Effector CD8-positive, alpha-beta T cell (primary cell): ENCODE results near the gene SLC12A7.

ENCODE experiments used
- DNase-seq: peaks from one replicate; lab custom pipeline; 2025; lab: John Stamatoyannopoulos, UW

Gene SLC12A7

GRCh38 chr5:1125030-1125357, 13.1 kb upstream of the SLC12A7 start:
- DNase-seq = no peak

GRCh38 chr5:1124205-1125029, 12.6 kb upstream of the SLC12A7 start:
- no peak for DNase-seq

GRCh38 chr5:1123418-1124147, 11.7 kb upstream of the SLC12A7 start:
- DNase-seq = no peak

GRCh38 chr5:1122511-1123294, 10.8 kb upstream of the SLC12A7 start:
- no peak for DNase-seq

- DNase-seq = no peak
Measured at GRCh38 chr5:1121891-1122290, 10.0 kb upstream of the SLC12A7 start.

- DNase-seq = no peak
Measured at GRCh38 chr5:1121044-1121443, 9.2 kb upstream of the SLC12A7 start.

- no peak for DNase-seq
Measured at GRCh38 chr5:1120236-1120999, 8.6 kb upstream of the SLC12A7 start.

- no peak for DNase-seq
Measured at GRCh38 chr5:1119312-1119831, 7.5 kb upstream of the SLC12A7 start.

- DNase-seq = no peak
Measured at GRCh38 chr5:1118738-1119137, 6.9 kb upstream of the SLC12A7 start.

- DNase-seq = no peak
Measured at GRCh38 chr5:1118231-1118698, 6.4 kb upstream of the SLC12A7 start.

- DNase-seq = no peak
Measured at GRCh38 chr5:1116977-1117376, 5.1 kb upstream of the SLC12A7 start.

GRCh38 chr5:1116109-1116740, 4.4 kb upstream of the SLC12A7 start:
- no peak for DNase-seq

GRCh38 chr5:1115123-1115815, 3.4 kb upstream of the SLC12A7 start:
- no peak for DNase-seq

GRCh38 chr5:1113805-1114586, 2.1 kb upstream of the SLC12A7 start:
- DNase-seq = no peak

GRCh38 chr5:1113332-1113690, 1.4 kb upstream of the SLC12A7 start:
- no peak for DNase-seq

- no peak for DNase-seq
Measured at GRCh38 chr5:1112596-1113331, 901 bp upstream of the SLC12A7 start.

- peak; percentile 11 for DNase-seq
Measured at GRCh38 chr5:1111241-1111726, 579 bp downstream of the SLC12A7 start.

- peak; percentile 24 for DNase-seq
Measured at GRCh38 chr5:1110307-1111240, 1.3 kb downstream of the SLC12A7 start.
